ENCODE data around the gene TPD52L1. TPM values are rescaled to one million over a fixed set of nuclear protein-coding genes. Genes with fewer than 3 reads are reported as not detected.

Gene TPD52L1
- total RNA-seq, 1 experiment from 2014 or later = 12.4 TPM

DNA sequence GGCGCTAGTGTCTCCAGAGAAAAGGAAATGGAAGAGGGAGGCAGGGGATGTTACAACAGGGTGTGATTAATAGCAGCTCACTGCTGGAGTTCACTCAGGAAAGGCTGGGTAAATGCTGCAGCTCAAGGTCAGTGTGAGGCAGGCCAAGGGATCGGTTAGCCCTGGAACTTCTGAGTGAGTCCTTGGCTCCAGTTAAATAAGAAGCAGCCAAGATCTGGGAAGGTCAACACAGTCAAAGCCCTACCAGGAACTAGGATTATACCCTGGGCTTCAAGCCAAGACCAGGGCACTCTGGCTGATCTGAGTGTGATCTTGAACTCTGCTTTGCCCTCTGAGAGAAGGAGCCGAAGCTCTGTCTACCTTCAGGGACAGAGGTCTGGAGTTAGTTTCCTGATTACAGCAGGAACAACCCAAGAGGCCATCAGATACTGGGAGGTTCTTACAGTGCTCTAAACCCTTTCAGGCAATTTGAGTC, 44.3 kb downstream of the TPD52L1 start (continued):
- TF ChIP-seq, protein P1, sequence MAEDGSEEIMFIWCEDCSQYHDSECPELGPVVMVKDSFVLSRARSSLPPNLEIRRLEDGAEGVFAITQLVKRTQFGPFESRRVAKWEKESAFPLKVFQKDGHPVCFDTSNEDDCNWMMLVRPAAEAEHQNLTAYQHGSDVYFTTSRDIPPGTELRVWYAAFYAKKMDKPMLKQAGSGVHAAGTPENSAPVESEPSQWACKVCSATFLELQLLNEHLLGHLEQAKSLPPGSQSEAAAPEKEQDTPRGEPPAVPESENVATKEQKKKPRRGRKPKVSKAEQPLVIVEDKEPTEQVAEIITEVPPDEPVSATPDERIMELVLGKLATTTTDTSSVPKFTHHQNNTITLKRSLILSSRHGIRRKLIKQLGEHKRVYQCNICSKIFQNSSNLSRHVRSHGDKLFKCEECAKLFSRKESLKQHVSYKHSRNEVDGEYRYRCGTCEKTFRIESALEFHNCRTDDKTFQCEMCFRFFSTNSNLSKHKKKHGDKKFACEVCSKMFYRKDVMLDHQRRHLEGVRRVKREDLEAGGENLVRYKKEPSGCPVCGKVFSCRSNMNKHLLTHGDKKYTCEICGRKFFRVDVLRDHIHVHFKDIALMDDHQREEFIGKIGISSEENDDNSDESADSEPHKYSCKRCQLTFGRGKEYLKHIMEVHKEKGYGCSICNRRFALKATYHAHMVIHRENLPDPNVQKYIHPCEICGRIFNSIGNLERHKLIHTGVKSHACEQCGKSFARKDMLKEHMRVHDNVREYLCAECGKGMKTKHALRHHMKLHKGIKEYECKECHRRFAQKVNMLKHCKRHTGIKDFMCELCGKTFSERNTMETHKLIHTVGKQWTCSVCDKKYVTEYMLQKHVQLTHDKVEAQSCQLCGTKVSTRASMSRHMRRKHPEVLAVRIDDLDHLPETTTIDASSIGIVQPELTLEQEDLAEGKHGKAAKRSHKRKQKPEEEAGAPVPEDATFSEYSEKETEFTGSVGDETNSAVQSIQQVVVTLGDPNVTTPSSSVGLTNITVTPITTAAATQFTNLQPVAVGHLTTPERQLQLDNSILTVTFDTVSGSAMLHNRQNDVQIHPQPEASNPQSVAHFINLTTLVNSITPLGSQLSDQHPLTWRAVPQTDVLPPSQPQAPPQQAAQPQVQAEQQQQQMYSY (CRISPR knock-in tag; IDR thresholded peaks at IDR 0.05) = no peak
- no peak for TF ChIP-seq FOXJ3 (CRISPR knock-in tag; IDR thresholded peaks at IDR 0.05; ENCODE audit: borderline replicate concordance)
- no peak for TF ChIP-seq ZNF317 (CRISPR knock-in tag; IDR thresholded peaks at IDR 0.05; ENCODE audit: borderline replicate concordance, low read depth)

DNA sequence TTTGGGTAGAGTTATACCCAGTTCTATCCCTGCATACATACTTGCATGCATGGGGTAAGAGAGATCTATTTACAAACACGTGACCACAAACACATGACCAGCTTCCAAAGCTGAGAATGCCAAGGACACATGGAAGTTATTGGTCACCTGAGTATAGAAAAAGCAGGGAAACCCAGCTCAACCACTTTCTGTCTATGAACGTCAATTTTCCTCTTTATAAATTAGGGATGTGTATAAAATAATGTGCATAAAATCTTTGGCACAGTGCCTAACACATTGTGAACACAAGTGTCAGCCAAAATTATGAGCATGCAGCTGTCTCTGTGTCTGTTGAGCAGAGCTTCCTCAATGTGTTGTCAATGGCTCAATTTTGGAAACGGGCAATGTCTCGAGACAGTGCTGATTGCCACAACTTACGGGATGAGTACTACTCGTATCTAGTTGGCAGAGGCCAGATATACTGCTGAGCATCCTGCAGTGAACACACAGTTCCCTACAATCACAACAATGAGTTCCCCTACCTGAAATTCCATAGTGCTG, 44.9 kb downstream of the TPD52L1 start:
- no peak for ATAC-seq
- CTCF ChIA-PET = interaction anchor here (1.3 kb wide), 1 partner anchor 45 kb away, joined by 4 read pairs; the partner anchor contains the start of gene TPD52L1

More for the DNA sequence above, 44.9 kb downstream of the TPD52L1 start:
- POLR2A ChIA-PET = no interaction called here
- Mint-ChIP-seq H3K27ac (no peak overlapping the region), H3K4me1 (peaks cover 24% of the 10 kb centered on the region), H3K36me3 (no peaks in the 10 kb centered on the region), H3K9me3 (no peaks in the 10 kb centered on the region), H3K4me3 (no peak overlapping the region), H3K27me3 (ENCODE audit: low read depth) (no peaks in the 10 kb centered on the region)
- no peak for DNase-seq (ENCODE audit: low spot score)
- no peak for TF ChIP-seq NR3C1 (CRISPR knock-in tag; conservative IDR thresholded peaks at IDR 0.05; ENCODE audit: low read depth)
- TF ChIP-seq MYBL2 (CRISPR knock-in tag; IDR thresholded peaks at IDR 0.05) = no peak
- no peak for TF ChIP-seq TEAD1 (CRISPR knock-in tag; IDR thresholded peaks at IDR 0.05)
- TF ChIP-seq, protein P2, sequence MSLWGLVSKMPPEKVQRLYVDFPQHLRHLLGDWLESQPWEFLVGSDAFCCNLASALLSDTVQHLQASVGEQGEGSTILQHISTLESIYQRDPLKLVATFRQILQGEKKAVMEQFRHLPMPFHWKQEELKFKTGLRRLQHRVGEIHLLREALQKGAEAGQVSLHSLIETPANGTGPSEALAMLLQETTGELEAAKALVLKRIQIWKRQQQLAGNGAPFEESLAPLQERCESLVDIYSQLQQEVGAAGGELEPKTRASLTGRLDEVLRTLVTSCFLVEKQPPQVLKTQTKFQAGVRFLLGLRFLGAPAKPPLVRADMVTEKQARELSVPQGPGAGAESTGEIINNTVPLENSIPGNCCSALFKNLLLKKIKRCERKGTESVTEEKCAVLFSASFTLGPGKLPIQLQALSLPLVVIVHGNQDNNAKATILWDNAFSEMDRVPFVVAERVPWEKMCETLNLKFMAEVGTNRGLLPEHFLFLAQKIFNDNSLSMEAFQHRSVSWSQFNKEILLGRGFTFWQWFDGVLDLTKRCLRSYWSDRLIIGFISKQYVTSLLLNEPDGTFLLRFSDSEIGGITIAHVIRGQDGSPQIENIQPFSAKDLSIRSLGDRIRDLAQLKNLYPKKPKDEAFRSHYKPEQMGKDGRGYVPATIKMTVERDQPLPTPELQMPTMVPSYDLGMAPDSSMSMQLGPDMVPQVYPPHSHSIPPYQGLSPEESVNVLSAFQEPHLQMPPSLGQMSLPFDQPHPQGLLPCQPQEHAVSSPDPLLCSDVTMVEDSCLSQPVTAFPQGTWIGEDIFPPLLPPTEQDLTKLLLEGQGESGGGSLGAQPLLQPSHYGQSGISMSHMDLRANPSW (CRISPR knock-in tag; conservative IDR thresholded peaks at IDR 0.05; ENCODE audit: low read depth) = no peak
- TF ChIP-seq, protein P3, sequence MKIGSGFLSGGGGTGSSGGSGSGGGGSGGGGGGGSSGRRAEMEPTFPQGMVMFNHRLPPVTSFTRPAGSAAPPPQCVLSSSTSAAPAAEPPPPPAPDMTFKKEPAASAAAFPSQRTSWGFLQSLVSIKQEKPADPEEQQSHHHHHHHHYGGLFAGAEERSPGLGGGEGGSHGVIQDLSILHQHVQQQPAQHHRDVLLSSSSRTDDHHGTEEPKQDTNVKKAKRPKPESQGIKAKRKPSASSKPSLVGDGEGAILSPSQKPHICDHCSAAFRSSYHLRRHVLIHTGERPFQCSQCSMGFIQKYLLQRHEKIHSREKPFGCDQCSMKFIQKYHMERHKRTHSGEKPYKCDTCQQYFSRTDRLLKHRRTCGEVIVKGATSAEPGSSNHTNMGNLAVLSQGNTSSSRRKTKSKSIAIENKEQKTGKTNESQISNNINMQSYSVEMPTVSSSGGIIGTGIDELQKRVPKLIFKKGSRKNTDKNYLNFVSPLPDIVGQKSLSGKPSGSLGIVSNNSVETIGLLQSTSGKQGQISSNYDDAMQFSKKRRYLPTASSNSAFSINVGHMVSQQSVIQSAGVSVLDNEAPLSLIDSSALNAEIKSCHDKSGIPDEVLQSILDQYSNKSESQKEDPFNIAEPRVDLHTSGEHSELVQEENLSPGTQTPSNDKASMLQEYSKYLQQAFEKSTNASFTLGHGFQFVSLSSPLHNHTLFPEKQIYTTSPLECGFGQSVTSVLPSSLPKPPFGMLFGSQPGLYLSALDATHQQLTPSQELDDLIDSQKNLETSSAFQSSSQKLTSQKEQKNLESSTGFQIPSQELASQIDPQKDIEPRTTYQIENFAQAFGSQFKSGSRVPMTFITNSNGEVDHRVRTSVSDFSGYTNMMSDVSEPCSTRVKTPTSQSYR (CRISPR knock-in tag; IDR thresholded peaks at IDR 0.05) = no peak
- TF ChIP-seq JAZF1 (CRISPR knock-in tag; IDR thresholded peaks at IDR 0.05) = no peak
- TF ChIP-seq, protein P4, sequence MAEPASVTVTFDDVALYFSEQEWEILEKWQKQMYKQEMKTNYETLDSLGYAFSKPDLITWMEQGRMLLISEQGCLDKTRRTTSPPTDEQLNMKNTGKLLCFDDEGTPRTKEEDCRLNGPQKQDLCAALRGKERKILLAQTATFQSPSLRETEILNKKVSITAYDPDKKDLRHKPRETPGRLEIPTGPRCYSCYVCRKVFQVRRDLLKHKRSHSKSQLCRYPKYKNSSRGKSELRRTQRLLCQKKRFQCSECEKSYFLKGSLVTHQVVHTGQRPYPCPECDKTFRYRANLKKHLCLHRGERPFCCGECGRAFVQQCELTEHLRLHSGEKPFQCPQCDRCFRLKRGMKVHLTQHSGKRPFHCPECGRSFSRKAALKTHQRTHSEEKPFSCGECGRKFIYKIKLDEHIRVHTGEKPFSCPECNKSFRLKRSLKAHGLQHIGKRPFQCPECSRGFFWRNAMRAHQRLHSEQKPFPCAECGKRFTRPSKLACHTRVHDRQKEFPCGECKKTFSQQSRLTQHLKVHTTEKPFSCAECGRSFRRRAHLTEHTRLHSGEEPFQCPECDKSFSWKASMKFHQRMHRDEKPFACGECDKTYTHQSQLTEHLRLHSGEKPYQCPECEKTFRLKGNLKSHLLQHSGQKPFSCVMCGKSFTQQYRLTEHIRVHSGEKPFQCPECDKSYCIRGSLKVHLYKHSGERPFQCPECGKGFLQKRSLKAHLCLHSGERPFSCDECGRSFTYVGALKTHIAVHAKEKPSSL (CRISPR knock-in tag; conservative IDR thresholded peaks at IDR 0.05) = no peak
- TF ChIP-seq, protein P5, sequence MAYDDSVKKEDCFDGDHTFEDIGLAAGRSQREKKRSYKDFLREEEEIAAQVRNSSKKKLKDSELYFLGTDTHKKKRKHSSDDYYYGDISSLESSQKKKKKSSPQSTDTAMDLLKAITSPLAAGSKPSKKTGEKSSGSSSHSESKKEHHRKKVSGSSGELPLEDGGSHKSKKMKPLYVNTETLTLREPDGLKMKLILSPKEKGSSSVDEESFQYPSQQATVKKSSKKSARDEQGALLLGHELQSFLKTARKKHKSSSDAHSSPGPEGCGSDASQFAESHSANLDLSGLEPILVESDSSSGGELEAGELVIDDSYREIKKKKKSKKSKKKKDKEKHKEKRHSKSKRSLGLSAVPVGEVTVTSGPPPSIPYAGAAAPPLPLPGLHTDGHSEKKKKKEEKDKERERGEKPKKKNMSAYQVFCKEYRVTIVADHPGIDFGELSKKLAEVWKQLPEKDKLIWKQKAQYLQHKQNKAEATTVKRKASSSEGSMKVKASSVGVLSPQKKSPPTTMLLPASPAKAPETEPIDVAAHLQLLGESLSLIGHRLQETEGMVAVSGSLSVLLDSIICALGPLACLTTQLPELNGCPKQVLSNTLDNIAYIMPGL (CRISPR knock-in tag; IDR thresholded peaks at IDR 0.05) = no peak

All from WTC11 (cell line).